Colonic mucosa (tissue), 4 donors: ENCODE data around the gene PRR5. TPM values are rescaled to one million over a fixed set of nuclear protein-coding genes. Genes with fewer than 3 reads are reported as not detected.

ENCODE experiments used
- DNase-seq: peaks from one replicate; pipeline ENCODE4 v3.0.0-alpha.2; 2020
- H3K27ac ChIP-seq: fragments of 200-600 bp; one replicate; pipeline ENCODE4 v1.8.0; 2021
- H3K27me3 ChIP-seq: fragments of 200-600 bp; one replicate; pipeline ENCODE4 v1.8.0; 2021
- H3K36me3 ChIP-seq: fragments of 200-600 bp; one replicate; pipeline ENCODE4 v1.8.0; 2021
- H3K4me1 ChIP-seq: fragments of 200-600 bp; one replicate; pipeline ENCODE4 v1.8.0; 2021; ENCODE audit warnings: mild to moderate bottlenecking
- H3K4me3 ChIP-seq: fragments of 200-600 bp; one replicate; pipeline ENCODE4 v1.8.0; 2021
- H3K9ac ChIP-seq, 2 donors: one replicate each; pipeline ENCODE4 v1.7.0; 2013; ENCODE audit warnings: control low read depth in 2 of 2, low read depth in 2 of 2, low read length in 2 of 2
- H3K9me3 ChIP-seq: fragments of 200-600 bp; one replicate; pipeline ENCODE4 v1.8.0; 2021
- CTCF ChIP-seq: fragments of 200-600 bp; IDR thresholded peaks from one replicate; pipeline ENCODE4 v1.8.0; 2022; ENCODE audit warnings: antibody characterized with exemption, mild to moderate bottlenecking
- intact Hi-C: fragments of 100-400 bp; cut with DNase I; formaldehyde crosslinking; loops from one replicate; pipeline ENCODE4 v1.14.1; 2022
- total RNA-seq, 2 donors: library from RNA; stranded (reverse); fragmentation: NEBNext Ultra II Directional in 1 of 2; extraction: Animal tissue kit (Norgen Biotek cat#: 25700) in 1 of 2; gene quantifications; one replicate each; pipeline ENCODE4 v1.2.1, GENCODE V29; 2021
- donor health status: healthy.
- donor health status: DM: no; HTN: no; CAD: no.
- donor health status: DM: no; HTN: no; CAD: no.

Gene PRR5
- total RNA-seq, 2 donors from 2014 or later = 21.2 to 45.8 TPM

- Histone ChIP-seq H3K27ac (no peak overlapping the region), H3K27me3 (no peaks in the 10 kb centered on the region), H3K4me1 (peaks cover 9% of the 10 kb centered on the region), H3K9ac (no peak overlapping the region), H3K36me3 (no peaks in the 10 kb centered on the region), H3K4me3 (no peak overlapping the region), H3K9me3 (no peaks in the 10 kb centered on the region)
- DNase-seq = peak; percentile 92
- peak; percentile 98 for TF ChIP-seq CTCF
- intact Hi-C loops = no loop called here
Observed at GRCh38 chr22:44684506-44685383, 17.3 kb upstream of the PRR5 start.

DNA sequence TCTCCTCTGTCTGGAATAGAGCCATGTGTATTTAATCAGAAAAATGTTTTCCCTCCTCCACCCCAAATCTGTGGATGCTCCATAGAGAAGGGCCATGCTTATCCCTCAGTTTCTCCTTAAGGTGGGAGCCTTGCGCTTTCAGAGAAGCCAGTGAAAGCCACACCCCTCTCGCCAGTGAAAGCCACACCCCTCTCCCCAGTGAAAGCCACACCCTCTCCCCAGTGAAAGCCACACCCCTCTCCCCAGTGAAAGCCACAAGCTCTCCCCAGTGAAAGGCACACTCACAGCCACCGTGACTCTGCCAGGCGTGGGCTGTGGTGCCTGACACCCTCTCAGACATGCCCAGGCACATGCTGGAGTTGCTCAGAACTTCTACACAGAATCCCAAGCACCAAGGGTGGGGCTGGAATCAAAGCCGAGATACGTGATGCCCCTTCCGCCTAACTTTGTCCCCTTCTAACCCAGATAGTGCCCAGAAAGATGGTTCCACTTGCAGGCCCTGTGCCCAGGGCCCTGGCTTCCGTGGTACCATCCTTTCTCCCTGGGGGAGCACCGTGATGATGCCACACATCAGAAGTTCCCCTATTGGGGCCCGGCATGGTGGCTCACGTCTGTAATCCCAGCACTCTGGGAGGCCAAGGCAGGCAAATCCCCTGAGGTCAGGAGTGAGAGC, 16.5 kb upstream of the PRR5 start:
- Histone ChIP-seq H3K27ac (no peak overlapping the region), H3K36me3 (no peaks in the 10 kb centered on the region), H3K4me1 (peaks cover 9% of the 10 kb centered on the region), H3K9me3 (no peaks in the 10 kb centered on the region), H3K9ac (no peak overlapping the region), H3K27me3 (no peaks in the 10 kb centered on the region), H3K4me3 (no peak overlapping the region)
- intact Hi-C loops = no loop called here
- no peak for TF ChIP-seq CTCF
- DNase-seq = peak; percentile 85

DNA sequence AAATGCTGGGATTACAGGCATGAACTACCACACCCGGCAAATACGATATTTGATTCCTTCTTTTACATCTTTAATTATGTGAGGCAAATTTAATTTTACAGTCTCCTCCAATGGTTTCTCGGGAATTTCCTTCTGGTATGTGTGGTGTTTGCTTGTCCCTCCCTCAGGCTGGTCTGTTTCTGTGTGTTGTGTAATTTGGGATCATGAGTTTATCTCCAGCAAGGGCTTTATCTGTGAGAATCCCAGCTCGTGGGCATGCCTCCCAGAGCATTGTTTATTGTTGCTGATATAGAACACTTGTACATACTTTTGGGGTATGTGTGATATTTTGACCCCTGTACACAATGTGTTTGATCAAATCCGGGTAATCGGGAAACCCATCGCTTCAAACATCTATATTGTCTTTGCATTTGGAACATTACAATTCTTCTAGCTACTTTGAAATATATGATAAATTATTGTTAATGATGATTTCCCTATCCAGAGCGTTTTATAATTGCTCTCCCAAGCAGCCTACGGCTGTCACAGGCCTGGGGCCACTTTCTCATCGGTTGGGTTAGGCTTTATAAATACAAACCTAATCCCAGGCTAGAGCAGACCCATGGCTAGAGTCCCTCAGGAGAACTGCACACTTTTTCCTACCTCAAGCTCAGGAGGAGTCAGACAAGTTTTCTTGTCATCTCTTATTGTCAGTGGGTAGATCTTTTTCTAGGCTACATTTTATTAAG, 15.0 kb upstream of the PRR5 start:
- no peak overlapping the region for H3K4me3 ChIP-seq
- no peak for DNase-seq
- H3K4me1 ChIP-seq = peaks cover 9% of the 10 kb centered on the region
- H3K36me3 ChIP-seq = no peaks in the 10 kb centered on the region
- no peak for TF ChIP-seq CTCF
- H3K9me3 ChIP-seq = no peaks in the 10 kb centered on the region
- intact Hi-C loops = no loop called here
- no peak overlapping the region for H3K27ac ChIP-seq
- no peaks in the 10 kb centered on the region for H3K27me3 ChIP-seq
- H3K9ac ChIP-seq = no peak overlapping the region

GRCh38 chr22:44689173-44689572, 12.8 kb upstream of the PRR5 start:
- Histone ChIP-seq H3K9ac (no peak overlapping the region), H3K36me3 (no peaks in the 10 kb centered on the region), H3K9me3 (no peaks in the 10 kb centered on the region), H3K27ac (no peak overlapping the region), H3K4me1 (peaks cover 9% of the 10 kb centered on the region), H3K4me3 (no peak overlapping the region), H3K27me3 (no peaks in the 10 kb centered on the region)
- intact Hi-C loops = no loop called here
- TF ChIP-seq CTCF = no peak
- DNase-seq = no peak

DNA sequence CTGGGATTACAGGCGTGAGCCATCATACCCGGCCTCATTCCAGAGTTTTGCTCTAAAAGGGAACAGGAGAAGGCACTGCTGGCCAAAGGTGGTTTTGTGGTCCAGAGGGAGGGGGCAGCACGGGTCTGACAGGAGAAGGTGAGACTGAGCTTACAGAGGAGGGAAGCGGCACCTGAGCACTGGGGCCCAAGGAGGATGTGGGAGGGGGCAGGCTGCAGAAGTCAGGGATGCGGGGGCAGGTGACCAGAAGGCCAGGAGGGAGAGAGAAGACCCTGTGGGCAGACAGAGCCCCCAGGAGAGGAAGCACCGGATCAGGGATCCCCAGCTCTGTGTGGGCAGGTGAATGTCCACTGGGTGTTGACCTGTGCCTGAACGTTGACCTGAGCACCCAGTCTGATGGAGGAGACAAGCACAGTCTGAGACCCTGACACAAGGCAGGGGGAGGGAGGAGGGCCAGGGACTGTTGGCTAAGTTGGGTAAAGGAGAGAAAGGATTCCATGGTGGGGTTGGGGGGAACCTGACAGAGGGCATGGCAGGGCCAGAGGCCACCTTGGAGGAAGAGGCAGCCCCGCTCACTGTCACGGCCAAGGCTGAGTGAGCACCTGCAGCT, 12.0 kb upstream of the PRR5 start:
- Histone ChIP-seq H3K36me3 (no peaks in the 10 kb centered on the region), H3K9me3 (no peaks in the 10 kb centered on the region), H3K27me3 (no peaks in the 10 kb centered on the region), H3K4me3 (no peak overlapping the region), H3K9ac (no peak overlapping the region), H3K4me1 (peaks cover 5% of the 10 kb centered on the region), H3K27ac (no peak overlapping the region)
- intact Hi-C loops = no loop called here
- TF ChIP-seq CTCF = no peak
- DNase-seq = no peak
